IgD-negative memory B cell (primary cell): ENCODE results near the gene FAM98B. TPM values are rescaled to one million over a fixed set of nuclear protein-coding genes. Genes with fewer than 3 reads are reported as not detected.
A peak's percentile ranks its signal among the peaks of the same experiment; 100 is the strongest.
"Not testable (repeated sequence)": the region's sequence is repeated elsewhere in the genome, so short reads cannot be mapped to it uniquely, and the experiment has no call there.

Experiments
- H3K27ac Mint-ChIP-seq, 3 donors: one replicate each; pipeline ENCODE4 v1.8.0; 2020 to 2022; ENCODE audit warnings: mild to moderate bottlenecking in 3 of 3, mixed read lengths in 3 of 3, moderate library complexity in 1 of 3
- H3K27me3 Mint-ChIP-seq: one replicate; pipeline ENCODE4 v1.8.0; 2021; ENCODE audit warnings: mixed read lengths
- H3K36me3 Mint-ChIP-seq: one replicate; pipeline ENCODE4 v1.8.0; 2020; ENCODE audit warnings: mild to moderate bottlenecking, mixed read lengths
- H3K4me1 Mint-ChIP-seq, 3 donors: one replicate each; pipeline ENCODE4 v1.8.0; 2020 to 2022; ENCODE audit warnings: mixed read lengths in 3 of 3, mild to moderate bottlenecking in 1 of 3
- H3K4me3 Mint-ChIP-seq, 4 donors: one replicate each; pipeline ENCODE4 v1.8.0; 2020 to 2022; ENCODE audit warnings: mild to moderate bottlenecking in 4 of 4, mixed read lengths in 4 of 4, moderate library complexity in 3 of 4
- H3K9me3 Mint-ChIP-seq, 3 donors: one replicate each; pipeline ENCODE4 v1.8.0; 2020 to 2021; ENCODE audit warnings: mixed read lengths in 3 of 3, mild to moderate bottlenecking in 1 of 3
- polyA plus RNA-seq: library from polyadenylated mRNA; unstranded; fragments of 300-500 nt; fragmentation: Illumina TruSeq; gene quantifications from one replicate; pipeline ENCODE4 v1.2.3, GENCODE V29; 2021

Gene FAM98B
- polyA plus RNA-seq = 2.1 TPM

DNA sequence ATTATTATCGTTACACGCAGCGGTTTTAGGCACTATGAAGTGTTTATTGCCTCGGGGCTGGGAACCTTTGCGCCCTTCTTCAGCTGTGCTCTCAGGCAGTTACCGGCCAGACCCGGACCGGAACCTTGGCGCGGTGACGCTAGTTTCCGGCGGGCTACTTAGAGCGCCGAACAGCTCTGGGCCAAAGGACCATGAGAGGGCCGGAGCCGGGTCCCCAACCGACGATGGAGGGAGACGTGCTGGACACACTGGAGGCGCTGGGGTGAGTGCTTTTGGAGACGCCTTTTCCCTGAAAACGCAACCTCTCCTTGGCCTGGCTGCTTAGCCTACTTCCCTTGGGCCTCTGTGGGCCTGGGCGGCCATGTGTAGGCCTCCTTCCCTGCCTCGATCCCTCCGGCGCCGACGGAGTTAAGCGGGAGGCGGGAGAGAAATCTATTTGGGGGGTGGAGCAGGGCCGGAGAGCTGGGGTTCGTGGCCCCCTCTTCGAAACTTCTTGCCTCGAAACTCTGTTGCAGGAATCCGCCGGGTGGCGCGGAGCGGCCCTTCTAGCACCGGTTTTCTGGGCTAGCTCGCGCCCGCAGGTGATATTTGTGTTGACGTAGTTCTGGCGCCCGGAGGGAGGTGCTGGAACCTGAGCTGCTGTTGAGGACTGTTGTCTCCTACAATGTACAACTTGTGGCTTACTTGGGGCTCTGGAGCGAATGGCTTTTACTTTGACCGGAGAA, at the start of gene FAM98B:
Gene FAM98B (plus strand): TSS at position 157 of the 725 bp plus-strand sequence. CDS start 35 bp downstream, at position 192.
- peak within 1 kb of the TSS; percentile 93 to 99 (median 98) for H3K4me3 Mint-ChIP-seq
- peak within 1 kb of the TSS; percentile 95 to 98 (median 97) for H3K27ac Mint-ChIP-seq
- H3K9me3 Mint-ChIP-seq = no peaks in the 10 kb centered on the region
- no peaks in the 10 kb centered on the region for H3K27me3 Mint-ChIP-seq
- H3K4me1 Mint-ChIP-seq = peaks cover 23 to 39% (median 26%) of the 10 kb centered on the region in 3 donors
- H3K36me3 Mint-ChIP-seq = no peaks in the 10 kb centered on the region

DNA sequence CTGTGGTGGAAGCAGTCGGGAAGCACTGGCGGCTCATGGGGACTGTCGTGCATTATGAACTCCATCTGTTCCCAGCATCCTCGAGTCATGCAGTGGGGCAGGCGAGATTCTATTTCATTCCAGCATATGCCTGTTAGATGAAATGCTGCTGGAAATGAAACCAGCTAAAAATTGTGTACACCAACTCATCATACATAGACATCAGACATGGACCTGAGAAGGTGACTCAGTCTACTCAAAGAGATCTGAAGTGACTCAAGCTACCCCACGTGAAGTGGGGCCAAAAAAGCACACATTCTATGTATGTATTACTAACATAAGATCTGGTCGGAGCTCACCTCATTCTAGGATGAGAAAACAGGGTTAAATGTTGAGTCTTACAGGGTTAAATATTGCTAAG, 47.5 kb upstream of the FAM98B start:
- no peak overlapping the region for H3K4me3 Mint-ChIP-seq
- peaks cover 10% of the 10 kb centered on the region for H3K27me3 Mint-ChIP-seq
- no peaks in the 10 kb centered on the region for H3K9me3 Mint-ChIP-seq
- no peak overlapping the region for H3K27ac Mint-ChIP-seq
- no peaks in the 10 kb centered on the region for H3K36me3 Mint-ChIP-seq
- no peaks in the 10 kb centered on the region for H3K4me1 Mint-ChIP-seq

DNA sequence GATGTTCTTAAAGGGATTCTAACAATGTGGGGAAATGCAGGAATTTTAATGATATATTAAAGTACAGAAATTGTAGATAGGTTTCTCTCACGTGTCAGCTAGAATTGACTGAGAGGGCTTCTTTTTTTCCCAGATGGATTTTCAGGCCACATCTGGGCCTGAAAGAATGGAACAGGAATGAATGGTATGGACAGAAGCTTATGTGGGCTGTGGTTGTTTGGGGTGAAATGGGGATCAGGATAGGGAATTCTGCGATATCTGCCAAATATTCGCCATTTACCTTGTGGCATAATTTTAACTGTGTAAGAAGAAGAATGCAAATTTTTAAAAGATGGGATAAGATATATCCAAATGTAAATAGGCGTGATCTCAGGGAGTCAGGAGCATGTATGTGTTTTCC, 45.4 kb upstream of the FAM98B start:
- Mint-ChIP-seq H3K4me3 (no peak overlapping the region), H3K36me3 (peaks cover 2% of the 10 kb centered on the region), H3K27ac (no peak overlapping the region), H3K4me1 (no peaks in the 10 kb centered on the region), H3K9me3 (no peaks in the 10 kb centered on the region), H3K27me3 (peaks cover 7% of the 10 kb centered on the region)

DNA sequence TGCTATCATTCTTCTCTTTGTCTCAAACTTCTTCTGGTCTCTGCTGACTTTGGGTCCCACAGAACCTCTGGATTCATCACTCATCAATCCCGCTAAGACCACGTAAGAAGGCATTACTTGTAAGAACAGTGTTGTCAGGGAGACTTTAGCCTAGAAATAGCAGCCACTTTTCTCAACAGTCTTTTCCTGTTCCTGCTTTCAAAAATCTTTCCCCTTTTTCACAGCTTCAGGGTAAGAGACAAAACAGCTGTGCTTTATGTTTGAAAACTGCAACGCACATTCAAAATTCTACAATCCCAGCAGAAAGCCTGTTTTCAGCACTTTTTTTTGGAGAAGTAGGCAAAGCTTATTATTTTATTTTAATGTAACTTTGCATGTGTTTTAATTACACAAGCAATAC, 42.0 kb upstream of the FAM98B start:
- no peak overlapping the region for H3K4me3 Mint-ChIP-seq
- peaks cover 9% of the 10 kb centered on the region for H3K27me3 Mint-ChIP-seq
- no peak overlapping the region for H3K27ac Mint-ChIP-seq
- H3K4me1 Mint-ChIP-seq = no peaks in the 10 kb centered on the region
- no peaks in the 10 kb centered on the region for H3K9me3 Mint-ChIP-seq
- H3K36me3 Mint-ChIP-seq = peaks cover 2% of the 10 kb centered on the region

DNA sequence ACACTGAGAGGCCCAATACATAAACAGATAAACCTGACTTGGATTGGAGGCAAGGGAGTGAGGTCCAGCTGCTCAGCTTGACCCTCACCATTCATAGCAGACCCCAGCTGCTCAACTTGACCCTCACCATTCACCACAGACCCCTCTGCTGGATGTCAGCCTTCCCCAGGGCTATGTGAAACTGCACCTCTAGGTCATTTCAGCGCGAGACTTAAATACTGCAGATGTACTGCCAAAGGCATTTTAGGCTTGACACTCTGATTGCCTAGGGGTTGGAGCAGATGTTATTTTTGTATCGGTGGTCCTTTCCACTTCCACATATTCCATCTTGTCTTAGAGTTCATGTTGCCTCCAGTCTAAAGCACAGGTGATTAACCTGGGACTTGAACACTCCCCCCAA, 41.5 kb upstream of the FAM98B start:
- no peaks in the 10 kb centered on the region for H3K9me3 Mint-ChIP-seq
- H3K36me3 Mint-ChIP-seq = peaks cover 2% of the 10 kb centered on the region
- H3K4me1 Mint-ChIP-seq = no peaks in the 10 kb centered on the region
- no peak overlapping the region for H3K27ac Mint-ChIP-seq
- no peak overlapping the region for H3K4me3 Mint-ChIP-seq
- H3K27me3 Mint-ChIP-seq = peaks cover 11% of the 10 kb centered on the region

DNA sequence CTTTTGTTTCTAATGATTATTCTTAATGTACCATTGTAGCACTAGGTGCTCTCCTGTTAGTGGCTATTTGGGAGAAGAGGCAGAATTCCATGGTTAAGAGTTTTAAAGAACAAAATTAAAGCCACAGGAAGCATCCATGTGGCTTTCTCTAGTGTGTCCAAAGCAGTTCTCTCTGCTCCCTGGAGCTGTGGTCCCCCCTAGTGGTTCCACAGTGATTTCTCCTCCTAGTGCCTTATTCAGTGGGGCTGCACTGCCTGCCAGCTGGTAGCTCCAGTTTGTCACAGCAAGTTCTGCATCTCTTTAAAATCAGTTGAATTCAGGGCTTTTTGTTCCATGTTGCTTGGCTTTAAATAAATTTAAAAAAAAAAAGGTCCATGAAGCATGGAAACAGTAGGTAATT, 39.6 kb upstream of the FAM98B start:
- H3K4me1 Mint-ChIP-seq = no peaks in the 10 kb centered on the region
- H3K36me3 Mint-ChIP-seq = peaks cover 2% of the 10 kb centered on the region
- H3K4me3 Mint-ChIP-seq = no peak overlapping the region
- H3K27me3 Mint-ChIP-seq = peaks cover 16% of the 10 kb centered on the region
- no peaks in the 10 kb centered on the region for H3K9me3 Mint-ChIP-seq
- no peak overlapping the region for H3K27ac Mint-ChIP-seq

DNA sequence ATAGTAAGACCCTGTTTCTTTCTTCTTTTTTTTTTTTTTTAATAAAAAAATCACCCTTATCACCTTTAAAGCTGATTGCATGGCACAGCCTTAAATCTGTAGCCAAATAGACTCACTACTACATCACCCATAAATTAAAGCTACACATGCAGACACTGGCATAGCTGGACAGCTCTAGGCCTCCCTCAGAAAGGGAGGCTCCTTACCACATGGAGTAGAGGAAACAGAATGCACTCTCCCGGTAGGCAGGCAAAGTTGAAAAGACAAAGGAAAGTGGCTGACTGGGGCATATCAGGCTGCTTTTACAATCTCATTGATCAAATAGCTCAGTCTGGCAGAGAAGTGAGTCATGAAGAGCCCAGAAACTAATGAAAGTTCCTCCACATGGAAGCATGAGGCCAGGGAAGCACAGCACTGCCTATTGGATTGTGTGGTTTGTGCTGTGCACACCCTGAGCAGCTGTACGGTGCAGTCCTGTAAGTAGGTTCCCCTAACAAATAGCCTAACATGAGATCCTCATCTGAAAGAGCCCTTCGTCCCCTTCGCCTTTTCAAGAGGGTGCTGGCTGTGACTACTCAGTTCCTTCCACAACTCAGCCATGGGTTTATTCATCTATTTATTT, 32.7 kb upstream of the FAM98B start:
- Mint-ChIP-seq H3K27me3 (peaks cover 11% of the 10 kb centered on the region), H3K4me3 (no peak overlapping the region), H3K36me3 (no peaks in the 10 kb centered on the region), H3K27ac (no peak overlapping the region), H3K4me1 (no peaks in the 10 kb centered on the region), H3K9me3 (no peaks in the 10 kb centered on the region)

DNA sequence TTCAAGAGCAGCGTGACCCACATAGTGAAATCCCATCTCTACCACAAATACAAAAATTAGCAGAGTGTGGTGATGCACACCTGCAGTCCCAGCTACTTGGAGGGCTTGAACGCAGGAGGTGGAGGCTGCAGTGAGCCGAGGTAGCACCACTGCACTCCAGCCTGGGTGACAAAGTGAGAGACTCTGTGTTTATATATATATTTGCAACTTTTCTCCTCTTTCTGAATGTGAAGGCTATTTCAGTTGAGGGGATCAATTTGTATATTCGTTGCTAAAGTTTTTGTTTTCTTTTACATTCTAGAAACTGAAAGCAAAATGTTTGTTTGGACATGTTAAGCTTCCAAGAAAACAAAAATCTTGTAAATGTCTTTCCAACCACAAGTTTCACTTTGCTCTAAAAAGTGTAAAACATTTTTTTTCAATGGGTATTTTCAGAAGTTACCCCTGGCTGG, 29.8 kb upstream of the FAM98B start:
- H3K4me3 Mint-ChIP-seq = peak overlapping the region in 2 of 4 donors; percentile 30 to 42
- no peak overlapping the region for H3K27ac Mint-ChIP-seq

DNA sequence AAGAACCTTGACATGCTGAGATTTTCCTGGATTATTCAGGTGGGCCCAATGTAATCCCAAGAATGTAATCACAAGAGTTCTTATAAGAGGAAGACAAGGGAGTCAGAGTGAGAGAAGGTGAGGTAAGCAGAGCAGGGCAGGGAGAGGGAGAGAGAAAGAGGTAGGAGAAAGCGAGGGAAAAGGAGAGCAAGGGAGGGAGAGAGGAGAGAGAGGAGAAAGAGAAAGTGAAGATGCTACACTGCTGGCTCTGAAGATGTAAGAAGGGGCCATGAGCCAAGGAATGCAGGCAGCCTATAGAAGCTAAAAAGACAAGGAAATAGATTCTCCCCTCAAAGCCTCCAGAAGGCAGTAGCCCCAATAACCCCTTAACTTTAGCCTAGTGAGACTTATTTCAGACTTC, 28.7 kb upstream of the FAM98B start:
- Mint-ChIP-seq H3K9me3 (no peaks in the 10 kb centered on the region), H3K4me3 (no peak overlapping the region), H3K27me3 (peaks cover 3% of the 10 kb centered on the region), H3K27ac (no peak overlapping the region), H3K36me3 (no peaks in the 10 kb centered on the region), H3K4me1 (no peaks in the 10 kb centered on the region)

More for the DNA sequence above, 29.8 kb upstream of the FAM98B start:
- H3K9me3 Mint-ChIP-seq = no peaks in the 10 kb centered on the region
- no peaks in the 10 kb centered on the region for H3K36me3 Mint-ChIP-seq
- H3K27me3 Mint-ChIP-seq = peaks cover 3% of the 10 kb centered on the region
- no peaks in the 10 kb centered on the region for H3K4me1 Mint-ChIP-seq

DNA sequence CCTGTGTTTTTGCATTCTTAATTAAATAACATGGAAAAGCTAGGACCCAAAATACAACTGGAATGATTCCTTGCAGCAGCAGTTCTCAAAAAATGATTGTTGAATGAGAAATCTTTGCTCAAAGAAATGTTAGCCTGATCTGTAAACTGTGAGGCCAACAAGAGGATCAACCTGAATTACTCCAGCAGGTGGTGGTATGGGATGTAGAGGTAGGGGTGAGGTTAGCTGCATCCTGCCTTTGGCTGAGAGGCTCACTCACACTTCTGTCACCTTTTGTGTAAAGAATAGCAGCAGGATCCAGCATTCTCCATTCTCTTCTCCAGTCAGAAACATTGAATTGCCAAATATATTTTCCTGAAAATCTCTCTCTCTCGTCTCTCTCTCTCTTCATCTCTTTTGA, 26.5 kb upstream of the FAM98B start:
- H3K4me3 Mint-ChIP-seq = no peak overlapping the region
- H3K27ac Mint-ChIP-seq = no peak overlapping the region
- H3K27me3 Mint-ChIP-seq = peaks cover 3% of the 10 kb centered on the region
- H3K4me1 Mint-ChIP-seq = no peaks in the 10 kb centered on the region
- no peaks in the 10 kb centered on the region for H3K36me3 Mint-ChIP-seq
- H3K9me3 Mint-ChIP-seq = no peaks in the 10 kb centered on the region

DNA sequence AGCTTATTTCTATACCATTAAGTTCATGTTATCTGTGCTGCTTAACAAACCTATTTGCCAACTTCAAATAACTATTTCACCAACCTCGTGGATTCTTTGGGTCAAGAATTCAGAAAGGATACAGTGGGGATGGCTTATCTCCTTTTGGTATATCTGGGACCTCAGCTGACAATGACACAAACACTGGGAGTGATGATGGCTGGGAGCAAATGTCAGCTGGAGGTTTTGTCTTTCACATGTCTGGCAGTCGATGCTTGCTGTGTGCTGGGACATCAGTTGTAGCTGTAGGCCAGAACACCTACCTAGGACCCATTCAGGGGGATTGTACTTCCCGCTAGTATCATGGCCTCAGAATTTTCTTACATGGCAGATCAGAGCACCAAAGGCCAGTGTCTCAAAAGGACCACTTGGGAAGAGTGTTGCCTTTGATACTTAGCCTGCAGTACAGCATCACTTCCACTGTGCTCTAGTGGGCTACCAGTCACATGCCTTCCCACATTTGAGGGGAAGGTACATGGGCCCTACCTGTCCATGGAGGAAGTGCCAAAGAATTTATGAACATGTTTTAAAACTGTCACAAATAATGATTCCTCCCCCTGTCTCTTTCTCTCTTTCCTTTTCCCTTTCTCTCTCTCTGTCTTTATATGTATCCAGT, 23.7 kb upstream of the FAM98B start:
- H3K27ac Mint-ChIP-seq = no peak overlapping the region
- no peak overlapping the region for H3K4me3 Mint-ChIP-seq
- peaks cover 3% of the 10 kb centered on the region for H3K27me3 Mint-ChIP-seq

DNA sequence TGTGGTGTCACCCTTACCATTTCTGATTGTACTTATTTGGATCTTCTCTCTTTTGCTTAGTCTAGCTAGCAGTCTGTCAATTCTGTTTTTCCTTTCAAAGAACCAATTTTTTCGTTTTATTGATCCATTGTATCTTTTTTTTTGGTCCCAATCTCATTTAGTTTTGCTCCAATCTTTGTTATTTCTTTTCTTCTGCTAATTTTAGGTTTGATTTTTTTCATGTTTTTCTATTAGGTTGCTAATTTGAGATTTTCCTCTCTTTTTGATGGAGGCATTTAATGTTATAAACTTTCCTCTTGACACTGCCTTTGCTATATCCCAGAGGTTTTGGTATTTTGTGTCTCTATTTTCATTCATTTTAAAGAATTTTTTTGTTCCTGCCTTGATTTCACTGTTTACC, 16.9 kb upstream of the FAM98B start:
- peaks cover 15% of the 10 kb centered on the region for H3K27me3 Mint-ChIP-seq
- peaks cover 0 to 4% (median 3%) of the 10 kb centered on the region in 3 donors for H3K4me1 Mint-ChIP-seq
- no peak overlapping the region for H3K27ac Mint-ChIP-seq
- H3K36me3 Mint-ChIP-seq = peaks cover 2% of the 10 kb centered on the region
- no peak overlapping the region for H3K4me3 Mint-ChIP-seq
- peaks cover 0 to 11% (median 0%) of the 10 kb centered on the region in 3 donors for H3K9me3 Mint-ChIP-seq

More for the DNA sequence above, 23.7 kb upstream of the FAM98B start:
- Mint-ChIP-seq H3K4me1 (no peaks in the 10 kb centered on the region), H3K9me3 (no peaks in the 10 kb centered on the region), H3K36me3 (no peaks in the 10 kb centered on the region)

DNA sequence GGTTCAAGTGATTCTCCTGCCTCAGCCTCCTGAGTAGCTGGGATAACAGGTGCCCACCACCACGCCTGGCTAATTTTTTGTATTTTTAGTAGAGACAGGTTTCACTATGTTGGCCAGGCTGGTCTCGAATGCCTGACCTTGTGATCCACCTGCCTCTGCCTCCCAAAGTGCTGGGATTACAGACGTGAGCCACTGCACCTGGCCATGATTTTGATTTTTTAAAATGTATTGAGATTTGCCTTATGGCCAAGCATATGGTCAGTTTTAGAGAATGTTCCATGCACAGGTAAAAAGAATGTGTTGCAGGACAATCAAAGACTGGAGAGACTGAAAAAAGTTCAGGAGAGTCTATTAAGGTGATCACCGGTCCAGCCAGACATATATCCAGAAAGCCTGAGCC, 16.3 kb upstream of the FAM98B start:
- H3K27me3 Mint-ChIP-seq = peaks cover 15% of the 10 kb centered on the region
- H3K9me3 Mint-ChIP-seq = peaks cover 0 to 11% (median 0%) of the 10 kb centered on the region in 3 donors
- H3K36me3 Mint-ChIP-seq, H3K27ac Mint-ChIP-seq, H3K4me3 Mint-ChIP-seq, H3K4me1 Mint-ChIP-seq: not testable (repeated sequence)

DNA sequence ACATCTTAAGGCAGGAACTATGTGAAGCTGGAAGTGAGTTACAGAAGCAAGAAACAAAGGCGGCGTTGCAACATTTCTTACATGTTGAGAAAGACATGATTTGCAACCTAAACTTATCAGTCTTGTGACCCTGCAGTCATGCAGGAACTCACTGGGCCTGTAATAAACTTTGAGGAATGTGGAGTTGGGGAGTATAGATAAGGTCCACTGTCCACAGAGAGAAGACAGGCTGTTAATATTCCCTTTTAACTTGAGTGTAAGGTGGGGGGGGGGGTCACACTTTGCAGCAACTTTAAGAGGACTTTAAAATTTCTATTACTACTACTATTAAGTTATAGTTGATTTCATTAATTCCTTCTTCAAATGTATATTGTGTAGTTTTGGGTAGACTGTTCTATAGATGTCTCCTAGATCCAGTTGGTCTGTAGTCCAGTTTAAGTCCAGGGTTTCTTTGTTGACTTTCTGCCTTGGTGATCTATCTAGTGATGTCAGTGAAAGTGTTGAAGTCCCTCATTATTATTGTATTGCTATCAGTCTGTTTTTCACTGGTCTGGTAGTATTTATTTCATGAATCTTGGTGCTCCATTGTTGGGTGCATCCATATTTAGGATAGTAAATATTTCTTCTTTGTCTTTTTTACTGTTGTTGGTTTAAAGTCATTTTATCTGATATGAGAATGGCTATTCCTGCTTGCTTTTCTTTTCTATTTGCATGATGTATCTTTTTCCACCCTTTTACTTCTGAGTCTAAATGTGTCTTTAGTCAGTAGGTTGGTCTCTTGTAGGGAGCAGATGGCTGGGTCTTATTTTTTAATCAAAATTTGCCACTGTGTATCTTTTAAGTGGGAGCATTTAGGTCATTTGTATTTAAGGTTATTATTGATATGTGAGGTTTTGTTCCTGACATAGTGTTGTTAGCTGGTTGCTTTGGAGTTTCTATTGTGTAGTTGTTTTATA, 15.6 kb upstream of the FAM98B start:
- Mint-ChIP-seq H3K36me3 (peaks cover 2% of the 10 kb centered on the region), H3K27ac (no peak overlapping the region), H3K9me3 (peaks cover 0 to 11% (median 0%) of the 10 kb centered on the region in 3 donors), H3K4me1 (peaks cover 0 to 4% (median 3%) of the 10 kb centered on the region in 3 donors), H3K27me3 (peaks cover 15% of the 10 kb centered on the region), H3K4me3 (no peak overlapping the region)
